K562 (cell line): ENCODE data around the gene RHOC. TPM values are rescaled to one million over a fixed set of nuclear protein-coding genes. Genes with fewer than 3 reads are reported as not detected.

Source experiments
- ATAC-seq: fragments of 200-7000 bp; cut with Tn5 transposase; 3 replicates; pipeline ENCODE4 v1.9.1; 2020; ENCODE audit warnings: moderate library complexity
- BruUV-seq: library from RNA; stranded (reverse); fragments of 400-500 nt; replicated peaks from 2 replicates; lab custom pipeline; 2021; lab: Mats Ljungman, UMichigan
- CTCF ChIA-PET: fragments of 300-600 bp; formaldehyde crosslinking; extraction: SDS; loops from one replicate; lab custom pipeline; 2021; ENCODE audit warnings: low intra/inter-chr PET ratio; lab: Yijun Ruan, JAX
- POLR2A ChIA-PET: fragments of 300-600, 350-650 bp; sonication (Branson Sonifier 250); formaldehyde crosslinking; extraction: SDS; loops from one replicate; lab custom pipeline; 2021; ENCODE audit warnings: antibody characterized with exemption, inconsistent platforms; lab: Yijun Ruan, JAX
- DNase-seq, 4 experiments: peaks; one replicate each; pipeline versions ENCODE4 v3.0.0 to v3.0.0-alpha.2; 2011 to 2018; ENCODE audit warnings: low spot score in 3 of 4, mixed read lengths in 3 of 4; ENCODE audit errors: extremely low read depth in 1 of 4
- FAIRE-seq: peaks from 2 replicates; lab custom pipeline; 2011; peaks lifted over from hg19 to GRCh38; lab: Jason Lieb, UNC
- H2AFZ ChIP-seq: 2 replicates; pipeline ENCODE4 v1.6.0; 2011; ENCODE audit warnings: low read depth, low read length, control low read depth, inconsistent platforms
- H3K27ac ChIP-seq: fragments of 200-600 bp; 3 replicates; pipeline ENCODE4 v1.8.0; 2011; ENCODE audit warnings: low read depth, mild to moderate bottlenecking, control low read depth, inconsistent platforms, low read length, moderate library complexity, mixed read lengths; ENCODE audit errors: extremely low read depth
- H3K27me3 ChIP-seq, 2 experiments: fragments of 300-600 bp in 1 of 2; 2 replicates in 1 of 2; 3 replicates in 1 of 2; pipeline versions ENCODE4 v1.6.0 to v1.8.0; 2011; ENCODE audit warnings: inconsistent platforms in 2 of 2, low read length in 2 of 2, mild to moderate bottlenecking in 1 of 2, mixed read lengths in 1 of 2, moderate library complexity in 1 of 2; ENCODE audit not compliant: control insufficient read depth in 2 of 2, insufficient read depth in 2 of 2
- H3K36me3 ChIP-seq: fragments of 300-600 bp; 3 replicates; pipeline ENCODE4 v1.8.0; 2011; ENCODE audit warnings: mild to moderate bottlenecking, low read length, inconsistent platforms; ENCODE audit not compliant: control insufficient read depth, insufficient read depth
- H3K4me1 ChIP-seq, 2 experiments: fragments of 200-600 bp in 1 of 2; replicated peaks in 1 of 2; 2 replicates in 1 of 2; 3 replicates in 1 of 2; pipeline versions ENCODE4 v1.5.1 to v1.8.0; 2011; ENCODE audit warnings: inconsistent platforms in 2 of 2, low read length in 2 of 2, mild to moderate bottlenecking in 1 of 2, mixed read lengths in 1 of 2, moderate library complexity in 1 of 2; ENCODE audit not compliant: control insufficient read depth in 2 of 2, insufficient read depth in 2 of 2
- H3K4me2 ChIP-seq: 2 replicates; pipeline ENCODE4 v1.6.1; 2011; ENCODE audit warnings: low read length, control low read depth, inconsistent platforms, mixed read lengths; ENCODE audit not compliant: insufficient read depth
- H3K4me3 ChIP-seq: fragments of 200-600 bp; sonication (generic), shearing (Covaris generic); 2 replicates; pipeline ENCODE4 v1.5.1; 2016; ENCODE audit warnings: control low read depth, inconsistent platforms
- H3K79me2 ChIP-seq: fragments of 200-600 bp; 3 replicates; pipeline ENCODE4 v1.8.0; 2011; ENCODE audit warnings: low read length, inconsistent platforms; ENCODE audit not compliant: control insufficient read depth, insufficient read depth
- H3K9ac ChIP-seq, 2 experiments: 2 replicates each; pipeline versions ENCODE4 v1.6.0 to v1.6.1; 2011; ENCODE audit warnings: low read depth in 2 of 2, low read length in 2 of 2, control low read depth in 1 of 2, inconsistent platforms in 1 of 2, mild to moderate bottlenecking in 1 of 2, mixed read lengths in 1 of 2; ENCODE audit not compliant: insufficient read depth in 1 of 2
- H3K9me1 ChIP-seq: one replicate; pipeline ENCODE4 v1.6.0; 2011; ENCODE audit warnings: inconsistent platforms, mild to moderate bottlenecking, low read length, moderate library complexity; ENCODE audit not compliant: control insufficient read depth, insufficient read depth
- H3K9me3 ChIP-seq: replicated peaks from 2 replicates; pipeline ENCODE4 v1.5.1; 2011; ENCODE audit warnings: low read depth, low read length, inconsistent platforms; ENCODE audit not compliant: control insufficient read depth, insufficient read depth
- H4K20me1 ChIP-seq: replicated peaks from 2 replicates; pipeline ENCODE4 v1.6.1; 2011; ENCODE audit warnings: low read length, inconsistent platforms, mixed read lengths; ENCODE audit not compliant: control insufficient read depth, insufficient read depth
- DPF2 ChIP-seq: fragments of 450-650 bp; IDR thresholded peaks from 2 replicates; pipeline ENCODE4 v1.6.1; 2016
- E2F5 ChIP-seq: sonication (generic); formaldehyde crosslinking; IDR thresholded peaks from 2 replicates; pipeline ENCODE4 v1.8.0; 2022; ENCODE audit warnings: mild to moderate bottlenecking, missing genetic modification reagents
- FOXA3 ChIP-seq, 2 experiments: fragments of 450-650 bp in 1 of 2; sonication (generic) in 1 of 2; formaldehyde crosslinking; IDR thresholded peaks in 1 of 2; conservative IDR thresholded peaks in 1 of 2; 2 replicates each; pipeline versions ENCODE4 v1.4.0 to v1.8.0; 2020 to 2022; ENCODE audit warnings: mild to moderate bottlenecking in 2 of 2, missing genetic modification reagents in 1 of 2
- GABPB1 ChIP-seq: sonication (generic); formaldehyde crosslinking; IDR thresholded peaks from 2 replicates; pipeline ENCODE4 v1.8.0; 2022; ENCODE audit warnings: mild to moderate bottlenecking, missing genetic modification reagents
- KLF16 ChIP-seq: IDR thresholded peaks from 2 replicates; pipeline ENCODE4 v1.6.1; 2016; ENCODE audit warnings: antibody characterized with exemption
- PHF8 ChIP-seq: fragments of 200-600 bp; sonication (generic); IDR thresholded peaks from 2 replicates; pipeline ENCODE4 v1.6.1; 2012; ENCODE audit warnings: mixed run types, mild to moderate bottlenecking, inconsistent platforms, low read length, moderate library complexity, borderline replicate concordance
- POLR2G ChIP-seq: fragments of 200-400 bp; formaldehyde crosslinking; IDR thresholded peaks from 2 replicates; pipeline ENCODE4 v1.6.1; 2017; ENCODE audit warnings: low read depth, mild to moderate bottlenecking, antibody characterized with exemption, low read length, moderate library complexity
- RFX1 ChIP-seq: fragments of 450-650 bp; IDR thresholded peaks from 2 replicates; pipeline ENCODE4 v1.6.1; 2016; ENCODE audit warnings: mild to moderate bottlenecking, moderate library complexity
- YBX1 ChIP-seq: fragments of 450-650 bp; IDR thresholded peaks from 2 replicates; pipeline ENCODE4 v1.7.1; 2016; ENCODE audit warnings: mild to moderate bottlenecking
- ZBTB33 ChIP-seq: sonication (generic); formaldehyde crosslinking; IDR thresholded peaks from 2 replicates; pipeline ENCODE4 v1.8.1; 2023; ENCODE audit warnings: mild to moderate bottlenecking, missing genetic modification reagents
- ZKSCAN1 ChIP-seq: fragments of 150-350 bp; IDR thresholded peaks from 2 replicates; pipeline ENCODE4 v1.6.1; 2016; ENCODE audit warnings: low read depth, low read length
- WGBS: fragments of 100-300 bp; shearing (Covaris generic); methylation state at CpG from one replicate; pipeline ENCODE4 v1.1.6; 2016; ENCODE audit warnings: low coverage, mixed read lengths; ENCODE audit not compliant: insufficient coverage; ENCODE audit errors: missing lambda C conversion rate; 5-methylcytosine and 5-hydroxymethylcytosine counted together
- in situ Hi-C: fragments of 300-500 bp; cut with MboI; formaldehyde crosslinking; loops from 4 replicates; pipeline ENCODE4 v1.15.0; 2018; ENCODE audit warnings: inconsistent platforms, mixed read lengths
- intact Hi-C: fragments of 100-400 bp; cut with micrococcal nuclease; formaldehyde crosslinking; loops from 2 replicates; pipeline ENCODE4 v1.14.2; 2022
- polyA plus RNA-seq, 8 experiments: library from polyadenylated mRNA; depleted of rRNA in 4 of 8; stranded (reverse) in 5 of 8; unstranded in 3 of 8; fragments of >200 nt; fragmentation: Nextera tagmentation in 2 of 8; fragmentation: Illumina TruSeq in 1 of 8; extraction: Ambion mirVana in 2 of 8; extraction: Trizol in 1 of 8; gene quantifications; 2 replicates each; pipeline versions ENCODE4 v1.2.1 to v1.2.3, GENCODE V29; 2011 to 2014; ENCODE audit warnings: inconsistent platforms in 1 of 8, missing spikeins in 1 of 8
- total RNA-seq, 7 experiments: library from RNA; depleted of rRNA in 6 of 7; stranded (reverse); fragments of >200 nt in 6 of 7; fragmentation: Illumina TruSeq in 2 of 7; extraction: Trizol in 2 of 7; gene quantifications; 2 replicates each; pipeline versions ENCODE4 v1.2.1 to v1.2.3, GENCODE V29; 2011 to 2021; ENCODE audit warnings: low replicate concordance in 1 of 7
- TF ChIP-seq, protein P1 (sequence below): fragments of 250-450 bp; sonication (Bioruptor Pico); IDR thresholded peaks from 2 replicates; pipeline ENCODE4 v1.8.0; 2021; ENCODE audit warnings: mild to moderate bottlenecking, moderate library complexity
- TF ChIP-seq, protein P2 (sequence below): fragments of 250-450 bp; sonication (Bioruptor Pico); IDR thresholded peaks from 2 replicates; pipeline ENCODE4 v1.5.0; 2020; ENCODE audit warnings: mild to moderate bottlenecking, borderline replicate concordance

RHOC gene
- total and polyA plus RNA-seq, 9 of the 15 experiments (the other 6 are each of a cell fraction or from before 2014, with no cell fraction given), result 35.2 to 364 (median 204) TPM

- in situ Hi-C loops, result no loop called here
- POLR2A ChIA-PET, result interaction anchor here (0.5 to 2.5 kb wide), 6 partner anchors 14 to 359 kb away, joined by 3 to 10 read pairs (median 4); partner anchors contain the start of gene LRIG2
- H3K27ac ChIP-seq, result no peak overlapping the region
- TF ChIP-seq RFX1, result no peak
- TF ChIP-seq PHF8, result no peak
- 0 out of 2 replicates have a peak, but pooled peaks have one; percentile 26 for TF ChIP-seq ZBTB33 (CRISPR knock-in tag)
- TF ChIP-seq YBX1, result no peak
- no peak for TF ChIP-seq POLR2G
- no peak for TF ChIP-seq FOXA3 (CRISPR knock-in tag; conservative IDR thresholded peaks at IDR 0.05 in 1 of 2, IDR thresholded peaks at IDR 0.05 in 1 of 2)
- TF ChIP-seq KLF16, result no peak
- TF ChIP-seq DPF2, result 0 out of 2 replicates have a peak, but pooled peaks have one; percentile 14
- TF ChIP-seq, protein P1, sequence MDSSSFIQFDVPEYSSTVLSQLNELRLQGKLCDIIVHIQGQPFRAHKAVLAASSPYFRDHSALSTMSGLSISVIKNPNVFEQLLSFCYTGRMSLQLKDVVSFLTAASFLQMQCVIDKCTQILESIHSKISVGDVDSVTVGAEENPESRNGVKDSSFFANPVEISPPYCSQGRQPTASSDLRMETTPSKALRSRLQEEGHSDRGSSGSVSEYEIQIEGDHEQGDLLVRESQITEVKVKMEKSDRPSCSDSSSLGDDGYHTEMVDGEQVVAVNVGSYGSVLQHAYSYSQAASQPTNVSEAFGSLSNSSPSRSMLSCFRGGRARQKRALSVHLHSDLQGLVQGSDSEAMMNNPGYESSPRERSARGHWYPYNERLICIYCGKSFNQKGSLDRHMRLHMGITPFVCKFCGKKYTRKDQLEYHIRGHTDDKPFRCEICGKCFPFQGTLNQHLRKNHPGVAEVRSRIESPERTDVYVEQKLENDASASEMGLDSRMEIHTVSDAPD (CRISPR knock-in tag), result no peak
- 0 out of 2 replicates have a peak, but pooled peaks have one; percentile 60 for TF ChIP-seq E2F5 (CRISPR knock-in tag)
- TF ChIP-seq, protein P2, sequence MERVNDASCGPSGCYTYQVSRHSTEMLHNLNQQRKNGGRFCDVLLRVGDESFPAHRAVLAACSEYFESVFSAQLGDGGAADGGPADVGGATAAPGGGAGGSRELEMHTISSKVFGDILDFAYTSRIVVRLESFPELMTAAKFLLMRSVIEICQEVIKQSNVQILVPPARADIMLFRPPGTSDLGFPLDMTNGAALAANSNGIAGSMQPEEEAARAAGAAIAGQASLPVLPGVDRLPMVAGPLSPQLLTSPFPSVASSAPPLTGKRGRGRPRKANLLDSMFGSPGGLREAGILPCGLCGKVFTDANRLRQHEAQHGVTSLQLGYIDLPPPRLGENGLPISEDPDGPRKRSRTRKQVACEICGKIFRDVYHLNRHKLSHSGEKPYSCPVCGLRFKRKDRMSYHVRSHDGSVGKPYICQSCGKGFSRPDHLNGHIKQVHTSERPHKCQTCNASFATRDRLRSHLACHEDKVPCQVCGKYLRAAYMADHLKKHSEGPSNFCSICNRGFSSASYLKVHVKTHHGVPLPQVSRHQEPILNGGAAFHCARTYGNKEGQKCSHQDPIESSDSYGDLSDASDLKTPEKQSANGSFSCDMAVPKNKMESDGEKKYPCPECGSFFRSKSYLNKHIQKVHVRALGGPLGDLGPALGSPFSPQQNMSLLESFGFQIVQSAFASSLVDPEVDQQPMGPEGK (CRISPR knock-in tag), result no peak
- TF ChIP-seq ZKSCAN1, result no peak
- no peak for TF ChIP-seq GABPB1 (CRISPR knock-in tag)
Measured at GRCh38 chr1:112713466-112714312, 6.8 kb upstream of the RHOC start.

More at GRCh38 chr1:112713466-112714312, 6.8 kb upstream of the RHOC start:
- Histone ChIP-seq H3K9me1 (no peaks in the 10 kb centered on the region), H3K9ac (peak overlapping the region; percentile 50 to 91; a peak in 3 of 4 replicates), H3K4me1 (peaks cover 17 to 32% of the 10 kb centered on the region in 2 experiments; a peak in 4 of 5 replicates), H2AFZ (peak overlapping the region; percentile 85), H3K79me2 (no peaks in the 10 kb centered on the region), H4K20me1 (no peaks in the 10 kb centered on the region), H3K27me3 (no peaks in the 10 kb centered on the region; a peak in 1 of 5 replicates), H3K36me3 (no peaks in the 10 kb centered on the region), H3K9me3 (no peaks in the 10 kb centered on the region), H3K4me2 (peak overlapping the region; percentile 85), H3K4me3 (peak overlapping the region; percentile 59)
- peak in 1 of 4 experiments; percentile 45 for DNase-seq
- FAIRE-seq, result no peak
- CTCF ChIA-PET, result no interaction called here
- WGBS, result 41% methylated on average over 13 of the region's 14 CpGs
- intact Hi-C loops, result loop anchor here (2.0 to 10.0 kb wide), 2 partner anchors 359 to 431 kb away; partner anchors contain the start of gene LRIG2
- no TSS peak for BruUV-seq
- ATAC-seq, result no peak
